GM21737 (cell line): Measurements from ENCODE around the gene TTLL1.
"Not testable (repeated sequence)": the region's sequence is repeated elsewhere in the genome, so short reads cannot be mapped to it uniquely, and the experiment has no call there.

Source experiments
- ATAC-seq: cut with Tn5 transposase; IDR thresholded peaks from one replicate; pipeline ENCODE4 v1.9.1; 2021; ENCODE audit warnings: mild to moderate bottlenecking, moderate library complexity; ENCODE audit not compliant: unreplicated experiment

TTLL1 gene

DNA sequence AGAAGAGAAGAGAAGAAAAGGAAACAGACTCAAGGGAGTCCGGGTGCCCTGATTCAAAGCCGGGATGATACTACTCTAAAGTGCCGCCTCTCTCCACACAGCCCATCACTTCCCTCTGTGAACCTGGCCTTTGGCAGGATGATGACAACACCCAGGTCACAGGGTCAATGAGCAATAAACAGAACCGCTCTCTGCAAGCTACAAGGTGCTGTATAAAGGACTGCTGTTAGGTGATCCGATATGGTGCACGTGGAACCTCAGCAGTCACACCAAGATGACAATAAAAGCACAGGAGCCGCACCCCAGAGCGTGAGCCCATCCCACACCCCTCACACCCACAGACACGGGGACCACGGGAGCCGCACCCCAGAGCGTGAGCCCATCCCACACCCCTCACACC lies 10.7 kb downstream of the TTLL1 start:
- ATAC-seq = no peak

DNA sequence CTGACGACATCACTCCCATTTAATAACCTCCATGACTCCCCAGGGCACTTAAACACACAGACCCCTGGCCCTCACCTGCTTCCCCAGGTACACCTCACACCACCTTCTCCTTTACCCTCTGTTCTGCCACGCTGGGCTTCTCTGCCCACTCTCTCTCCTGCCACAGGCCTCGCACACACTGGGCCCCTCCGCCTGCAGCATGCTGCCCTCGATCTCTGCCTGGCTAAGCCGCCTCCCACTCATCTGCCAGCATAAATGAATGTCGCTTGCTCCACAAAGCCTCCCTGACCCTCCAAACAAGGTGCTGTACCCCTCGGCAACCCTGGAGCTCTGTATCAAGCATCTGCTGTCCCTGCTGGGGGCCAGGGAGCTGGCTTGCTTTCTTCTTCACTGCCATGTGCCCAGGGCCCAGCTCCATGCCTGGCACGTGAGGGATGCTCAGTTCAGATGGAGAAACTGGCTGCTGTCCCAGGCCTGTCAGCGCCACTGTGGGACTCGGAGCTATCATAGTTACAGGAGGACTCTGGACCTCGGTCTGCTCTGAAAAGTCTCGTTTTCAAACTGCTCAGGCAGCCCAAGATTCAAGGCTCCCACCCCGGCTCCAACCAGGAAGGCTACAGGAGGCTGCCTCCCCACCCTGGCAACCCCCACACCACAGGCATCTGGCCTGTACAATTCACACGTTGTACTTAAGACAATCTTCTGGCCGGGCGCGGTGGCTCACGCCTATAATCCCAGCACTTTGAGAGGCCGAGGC lies 11.9 kb downstream of the TTLL1 start:
- ATAC-seq = no peak

DNA sequence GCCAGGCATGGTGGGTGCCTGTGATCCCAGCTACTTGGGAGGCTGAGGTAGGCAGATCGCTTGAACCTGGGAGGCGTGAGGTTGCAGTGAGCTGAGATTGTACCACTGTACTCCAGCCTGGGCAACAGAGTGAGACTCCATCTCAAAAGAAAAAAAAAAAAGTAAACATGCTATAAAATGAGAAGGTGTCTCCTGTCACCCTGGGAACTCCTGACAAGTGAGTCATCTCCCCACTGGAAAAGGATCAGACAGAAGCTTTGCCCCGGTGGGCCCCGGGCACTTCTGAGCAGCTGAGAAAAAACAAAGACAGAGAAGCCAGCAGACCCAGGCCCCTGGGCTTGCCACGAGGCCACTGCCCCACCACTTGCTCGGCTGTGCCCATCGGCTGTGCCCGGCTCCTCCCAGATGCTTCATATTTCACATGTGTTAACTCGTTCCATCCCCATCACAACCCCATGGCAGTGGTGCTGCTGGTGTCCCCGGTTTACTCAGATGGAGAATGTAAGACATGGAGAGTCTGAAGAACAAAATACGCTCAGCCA lies 22.3 kb downstream of the TTLL1 start:
- no peak for ATAC-seq

DNA sequence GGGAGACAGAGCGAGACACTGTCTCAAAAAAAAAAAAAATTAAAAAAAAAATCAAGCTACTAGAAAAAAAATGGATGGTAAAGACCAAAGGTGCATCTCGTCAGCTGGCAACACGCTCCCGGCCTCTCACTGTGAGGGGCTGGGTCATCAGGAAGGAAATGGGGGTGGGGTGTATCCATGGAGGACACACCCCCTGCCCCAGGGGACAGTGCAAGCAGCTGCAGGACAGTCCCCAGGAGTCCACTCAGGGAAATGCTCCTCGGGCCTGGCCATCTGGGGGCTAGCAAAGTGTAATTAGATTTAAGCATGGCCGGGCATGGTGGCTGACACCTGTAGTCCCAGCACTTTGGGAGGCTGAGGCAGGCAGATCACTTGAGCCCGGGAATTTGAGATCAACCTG lies 23.1 kb downstream of the TTLL1 start:
- no peak for ATAC-seq

DNA sequence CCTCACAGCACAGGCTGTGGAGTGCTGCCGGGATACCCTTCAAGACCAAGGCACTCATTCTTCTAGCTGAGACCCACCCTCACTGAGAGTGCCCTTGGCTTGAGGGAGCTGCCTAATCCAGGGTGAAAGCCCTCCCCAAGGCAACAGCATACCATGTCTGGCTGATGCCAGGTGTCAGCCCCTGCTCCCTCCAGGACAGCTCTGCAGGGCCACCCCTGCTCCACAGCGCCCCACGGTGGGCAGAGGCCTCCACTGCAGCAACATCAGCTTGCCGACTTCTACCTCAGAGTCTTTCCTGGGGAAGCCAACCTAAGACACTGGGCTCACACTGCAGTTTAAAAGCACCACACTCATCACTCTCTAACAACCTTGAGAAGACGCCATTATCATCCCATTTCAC lies 29.0 kb downstream of the TTLL1 start:
- ATAC-seq = no peak

DNA sequence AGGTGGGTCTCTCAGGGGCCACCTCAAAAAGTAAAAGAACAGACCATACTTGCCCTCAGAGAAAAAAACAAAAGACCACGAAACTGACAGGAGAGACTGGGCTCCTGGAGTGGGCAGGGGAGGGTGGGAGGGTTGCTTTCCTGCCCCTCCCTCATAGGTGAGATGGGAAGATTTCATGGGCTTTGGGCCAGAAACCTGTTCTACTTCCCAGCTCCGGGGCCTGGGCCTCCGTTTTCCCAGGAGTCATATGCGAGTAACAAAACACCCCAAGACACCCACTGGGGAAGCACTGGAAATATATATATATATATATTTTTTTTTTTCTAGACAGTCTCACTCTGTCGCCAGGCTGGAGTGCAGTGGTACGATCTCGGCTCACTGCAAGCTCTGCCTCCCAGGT lies 31.6 kb downstream of the TTLL1 start:
- no peak for ATAC-seq

DNA sequence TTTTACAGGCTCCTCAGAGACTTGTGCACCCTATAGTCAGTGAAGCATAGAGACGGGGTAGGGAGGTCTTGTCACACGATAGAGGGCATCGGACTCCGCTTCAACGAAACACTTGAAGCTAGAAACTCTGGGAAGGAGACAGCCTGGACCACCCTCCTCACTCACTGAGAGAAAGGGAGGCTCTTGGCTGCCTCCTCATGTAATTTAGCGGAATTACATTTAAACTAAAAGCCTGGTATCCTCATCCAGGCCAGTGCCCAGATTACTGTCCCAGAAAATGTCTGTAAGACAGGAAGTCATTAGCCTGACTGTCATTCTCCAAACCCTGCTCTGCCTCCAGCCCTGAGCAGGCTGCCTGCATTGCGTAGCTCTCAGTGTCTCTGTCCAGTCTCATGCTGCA lies 36.0 kb downstream of the TTLL1 start:
- no peak for ATAC-seq

DNA sequence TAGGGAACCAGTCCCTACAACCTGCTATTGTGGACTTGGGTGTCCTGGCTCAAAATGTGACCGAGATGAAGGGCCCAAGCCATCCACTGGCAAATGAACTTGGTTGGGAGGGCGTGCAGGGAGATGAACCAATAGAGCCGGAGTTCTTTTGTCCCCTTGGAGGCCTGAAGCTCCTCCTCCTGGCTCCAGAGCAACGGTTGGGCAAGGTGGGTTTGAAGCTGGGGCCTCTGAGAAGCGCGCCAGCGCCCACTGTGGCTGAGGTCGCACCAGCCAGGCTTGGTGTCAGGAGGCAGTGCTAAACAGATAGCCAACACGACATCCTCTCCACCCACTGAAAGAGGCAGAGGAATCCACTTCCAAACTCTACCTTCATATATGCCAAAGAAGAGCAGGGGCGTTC lies 38.2 kb downstream of the TTLL1 start:
- ATAC-seq = no peak

DNA sequence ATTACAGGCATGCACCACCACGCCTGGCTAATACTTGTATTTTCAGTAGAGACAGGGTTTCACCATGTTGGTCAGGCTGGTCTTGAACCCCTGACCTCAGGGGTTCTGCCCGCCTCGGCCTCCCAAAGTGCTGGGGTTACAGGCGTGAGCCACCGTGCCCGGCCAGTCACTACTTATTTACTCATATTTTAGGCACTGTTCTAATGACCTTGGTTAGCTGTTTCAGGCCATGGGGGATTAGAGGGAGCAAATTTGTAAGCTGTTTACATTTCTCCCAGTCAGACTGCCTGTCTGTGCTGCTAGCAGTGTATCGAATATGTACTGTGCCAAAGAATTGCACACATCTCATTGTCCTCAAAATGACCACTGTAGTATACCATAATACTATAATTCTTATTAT lies 41.6 kb downstream of the TTLL1 start:
- no peak for ATAC-seq

DNA sequence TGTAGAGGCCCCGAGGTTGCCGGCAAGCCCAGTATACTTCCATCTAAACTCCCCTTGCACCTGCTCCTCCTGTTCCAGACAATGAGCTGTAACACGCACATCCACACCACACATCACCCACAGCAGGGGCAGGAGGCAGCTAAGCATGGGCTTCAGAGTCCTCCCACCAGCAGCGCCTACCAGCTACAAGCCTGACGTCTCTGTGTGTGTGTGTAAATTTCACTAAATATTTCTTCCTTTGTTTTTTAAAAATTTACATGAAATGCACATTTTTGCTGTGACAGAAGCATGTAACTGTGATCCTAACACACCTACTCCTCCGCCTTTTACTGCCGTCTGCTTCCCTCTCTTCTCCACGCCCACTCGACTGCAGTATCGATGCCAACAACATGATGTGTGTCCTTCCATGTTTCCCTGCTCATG lies 44.9 kb downstream of the TTLL1 start:
- ATAC-seq = no peak

DNA sequence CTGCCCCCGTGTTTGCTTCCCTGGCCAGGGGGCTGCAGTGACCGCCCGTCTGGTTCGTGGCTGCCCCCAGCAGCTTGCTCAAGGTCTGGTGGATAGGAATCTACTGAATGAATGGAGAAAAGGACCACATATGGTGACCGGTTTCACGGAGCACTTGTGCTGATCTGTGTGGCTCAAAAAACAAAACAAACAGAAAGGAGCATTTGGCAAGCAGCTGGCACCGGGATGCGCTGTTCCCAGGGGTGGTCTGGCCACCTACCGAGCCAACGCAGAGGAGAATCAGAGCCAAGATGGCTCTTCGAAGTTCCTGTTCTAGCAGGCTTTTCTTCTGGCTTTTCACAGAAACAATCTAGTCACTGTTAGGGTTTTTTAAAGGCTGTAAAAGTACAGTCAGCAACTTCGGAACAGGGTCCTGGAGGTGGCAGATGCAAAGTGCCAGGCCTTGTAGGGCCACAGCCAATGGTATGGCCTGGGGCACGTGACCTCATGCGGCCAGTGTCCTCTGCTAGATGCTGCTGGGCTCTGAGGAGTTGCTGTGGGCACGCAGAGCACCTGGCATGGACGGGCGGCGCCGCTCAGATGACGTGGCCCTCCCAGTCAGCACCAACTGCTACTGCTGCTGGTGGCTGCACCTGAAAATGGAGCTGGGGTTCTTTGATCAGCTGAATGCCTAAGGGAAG lies 47.0 kb downstream of the TTLL1 start:
- ATAC-seq = no peak

DNA sequence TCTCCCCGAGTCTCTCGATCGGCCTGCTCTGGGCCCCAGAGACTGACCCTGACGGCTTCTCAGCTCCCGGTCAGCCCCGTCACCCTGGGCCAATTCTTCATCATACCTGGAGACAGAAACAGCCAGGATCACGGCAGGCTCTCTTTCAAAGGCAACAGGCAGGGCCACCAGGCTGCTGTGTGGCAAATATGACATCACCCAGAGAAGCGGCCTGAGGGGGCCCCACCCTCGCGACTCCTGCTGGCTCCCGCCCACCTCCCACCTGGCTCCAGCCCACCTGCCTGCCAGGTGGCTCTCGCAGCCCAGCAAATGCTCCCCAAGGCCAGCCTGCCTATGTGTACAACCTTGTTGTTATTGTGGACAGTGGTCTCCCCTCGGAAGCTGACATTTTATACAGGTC lies 49.4 kb downstream of the TTLL1 start:
- no peak for ATAC-seq

DNA sequence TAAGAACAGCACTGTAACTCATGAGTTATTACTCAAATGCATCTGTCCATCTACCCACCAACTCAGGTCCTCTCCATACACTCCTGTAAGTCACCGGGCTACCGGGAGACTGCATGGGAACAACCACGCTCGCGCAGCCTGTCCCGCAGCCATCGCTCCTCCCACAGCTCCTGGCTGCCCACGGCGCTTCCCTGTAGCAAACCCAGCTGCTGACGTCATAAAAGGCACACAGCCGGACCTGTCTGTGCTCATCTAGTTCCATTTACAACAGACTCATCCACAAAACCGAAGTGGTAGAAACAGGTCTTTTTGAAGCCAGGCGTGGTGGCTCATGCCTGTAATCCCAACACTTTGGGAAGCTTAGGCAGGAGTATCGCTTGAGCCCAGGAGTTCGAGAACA lies 50.9 kb downstream of the TTLL1 start:
- no peak for ATAC-seq

DNA sequence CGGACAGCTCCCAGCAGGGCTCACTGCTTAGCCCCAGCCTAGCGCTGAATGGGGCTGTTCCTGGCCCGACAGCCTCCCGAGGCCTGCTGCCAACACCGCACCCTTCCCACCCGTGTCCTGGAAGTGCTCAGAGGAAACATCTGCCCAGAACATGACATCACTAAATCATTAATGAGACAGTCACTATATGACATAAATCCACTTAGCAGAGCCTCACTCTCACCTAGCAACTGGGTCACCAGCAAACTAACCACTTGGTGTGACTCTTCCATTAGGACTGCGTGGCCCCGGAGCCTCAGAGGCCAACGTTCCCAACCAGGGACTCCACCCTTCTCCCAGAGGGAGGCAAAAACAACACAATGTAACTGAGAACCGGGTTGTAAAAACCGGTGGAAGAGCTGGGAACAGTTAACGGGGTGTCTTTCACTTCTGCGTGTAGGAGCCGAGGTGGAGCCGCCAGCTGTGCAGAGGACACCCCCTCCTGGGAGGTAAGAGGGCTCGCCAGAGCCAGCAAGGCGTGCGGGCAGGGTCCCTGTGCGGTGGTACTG lies 52.8 kb downstream of the TTLL1 start:
- no peak for ATAC-seq

DNA sequence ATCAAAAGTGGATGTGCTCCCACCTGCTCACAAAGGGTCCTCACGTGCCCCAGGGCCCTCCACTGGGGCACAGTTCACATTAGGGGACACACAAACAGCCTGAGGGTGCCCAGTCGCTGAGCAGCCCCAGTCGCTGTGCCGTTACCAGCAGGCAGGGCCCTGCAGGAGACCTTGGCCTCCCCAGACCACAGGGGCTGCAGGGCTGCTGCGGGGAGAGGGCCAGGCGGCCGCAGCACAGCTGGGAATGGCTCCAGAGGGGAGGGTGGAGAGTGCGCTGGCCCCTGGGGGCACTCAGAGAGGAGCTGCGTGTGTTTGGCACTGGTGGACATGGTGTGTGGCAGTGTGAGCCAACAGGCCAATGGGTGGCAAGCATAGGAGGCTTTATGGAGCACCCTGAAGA lies 53.9 kb downstream of the TTLL1 start:
- ATAC-seq = no peak

DNA sequence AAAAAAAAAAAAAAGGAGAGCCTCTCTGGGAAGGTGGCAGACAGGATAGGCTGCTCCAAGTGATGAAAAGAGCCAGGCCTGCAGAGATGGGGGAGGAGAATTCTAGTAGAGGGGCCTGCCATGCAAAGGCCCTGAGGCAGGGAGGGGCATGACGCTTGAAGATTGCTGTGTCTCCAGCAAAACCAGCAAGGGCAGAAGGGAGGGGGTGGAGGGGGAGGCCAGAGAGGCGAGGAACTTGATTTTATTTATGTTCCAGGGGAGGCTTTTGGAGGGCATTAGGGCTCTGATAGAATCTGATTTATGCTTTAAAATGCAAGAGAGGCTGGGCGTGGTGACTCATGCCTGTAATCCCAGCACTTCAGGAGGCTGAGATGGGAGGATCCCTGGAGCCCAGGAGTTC lies 57.6 kb downstream of the TTLL1 start:
- no peak for ATAC-seq

DNA sequence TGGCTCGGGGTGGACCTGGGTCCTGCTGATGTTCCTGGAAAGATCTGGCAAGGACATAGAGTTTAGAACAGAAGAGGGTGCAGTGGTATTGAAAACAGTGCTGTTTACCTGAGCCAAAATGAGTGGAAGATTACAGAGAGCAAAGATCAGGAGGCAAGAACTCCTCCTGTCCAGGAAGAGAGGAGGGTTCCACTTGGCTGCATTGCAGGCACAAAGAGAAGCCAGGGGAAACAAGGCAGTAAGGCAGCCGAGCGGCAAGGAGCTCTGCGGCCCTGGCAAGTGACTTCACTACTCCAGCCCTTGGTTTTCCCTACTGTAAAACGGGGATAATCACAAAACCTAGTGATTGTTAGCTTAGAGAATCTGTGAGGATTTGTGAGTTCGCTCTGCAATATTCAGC lies 70.6 kb downstream of the TTLL1 start:
- no peak for ATAC-seq

DNA sequence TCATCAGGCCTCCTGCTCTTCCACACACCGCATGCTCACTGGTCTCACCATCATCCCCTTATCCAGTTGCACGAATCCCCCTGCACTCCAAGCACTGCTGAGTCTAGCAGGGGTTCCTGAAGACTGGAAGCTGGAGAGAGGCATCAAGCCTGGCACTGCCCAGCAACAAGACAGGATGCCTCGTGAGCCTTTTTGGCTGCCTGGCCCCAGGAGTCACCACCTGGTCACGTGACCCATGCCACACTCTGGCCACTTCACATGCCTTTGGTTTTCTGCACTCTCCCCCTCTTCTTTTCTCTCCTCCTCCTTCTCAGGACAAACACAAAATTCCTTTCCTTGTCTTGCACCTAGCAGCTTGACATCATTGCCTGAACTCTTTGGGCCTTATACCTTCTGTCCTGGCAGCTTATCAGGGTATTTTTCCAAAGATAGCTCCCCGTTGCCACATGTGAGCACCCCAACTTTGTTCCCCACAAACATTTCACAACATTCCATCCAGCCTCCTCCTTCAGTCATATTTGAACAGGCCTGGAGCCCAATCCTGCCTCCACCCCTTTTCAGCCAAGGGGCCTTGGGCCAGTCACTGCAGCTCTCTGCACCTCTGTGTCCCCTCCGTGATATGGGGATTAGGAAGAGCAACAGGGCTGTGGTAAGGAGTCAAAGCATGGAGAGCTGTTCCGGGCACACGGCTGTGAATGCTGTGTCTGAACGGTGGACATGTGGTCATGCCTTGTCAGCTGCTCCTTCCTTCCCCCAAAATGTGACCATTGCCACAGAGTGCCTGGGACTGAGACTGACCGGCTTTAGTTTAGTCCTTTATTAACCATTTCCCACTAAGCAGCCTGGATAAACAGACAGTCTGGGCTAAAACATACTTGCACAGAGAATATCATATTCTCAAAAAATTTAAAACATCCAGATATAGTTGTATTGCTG lies 71.4 kb downstream of the TTLL1 start:
- no peak for ATAC-seq

DNA sequence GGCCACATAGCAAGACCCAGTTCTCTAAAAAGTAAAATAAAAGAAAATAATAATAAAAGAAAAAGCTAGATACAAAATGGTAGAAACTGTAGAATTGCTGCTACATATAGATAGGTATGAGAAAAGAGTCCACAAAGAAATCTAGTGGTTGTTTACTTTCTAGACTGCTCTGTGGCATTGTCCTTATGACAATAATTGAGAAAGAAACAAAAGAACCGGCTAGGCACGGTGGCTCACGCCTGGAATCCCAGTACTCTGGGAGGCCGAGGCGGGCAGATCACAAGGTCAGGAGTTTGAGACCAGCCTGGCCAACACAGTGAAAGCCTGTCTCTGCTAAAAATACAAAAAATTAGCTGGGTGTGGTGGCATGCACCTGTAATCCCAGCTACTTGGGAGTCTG lies 73.0 kb downstream of the TTLL1 start:
- not testable (repeated sequence) for ATAC-seq

DNA sequence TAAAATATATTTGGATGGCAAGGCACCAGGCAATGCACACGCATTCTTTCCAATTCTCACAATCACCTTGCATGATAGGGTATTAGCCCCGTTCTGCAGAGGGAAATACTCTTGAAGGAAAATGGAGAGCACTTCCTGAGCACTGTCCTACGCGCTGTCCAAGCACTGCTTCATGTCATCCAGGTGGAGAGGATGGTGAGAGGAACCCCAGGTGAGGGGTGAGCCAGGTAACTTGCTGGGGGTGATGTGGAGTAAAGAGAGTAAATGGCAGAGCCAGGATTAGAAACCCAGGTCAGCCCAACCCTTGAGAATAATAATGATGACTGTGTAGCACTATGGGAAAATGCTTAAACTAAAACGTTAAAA lies 73.5 kb downstream of the TTLL1 start:
- ATAC-seq = no peak
